ENCODE results near the gene MRTFB.

The MRTFB gene

DNA sequence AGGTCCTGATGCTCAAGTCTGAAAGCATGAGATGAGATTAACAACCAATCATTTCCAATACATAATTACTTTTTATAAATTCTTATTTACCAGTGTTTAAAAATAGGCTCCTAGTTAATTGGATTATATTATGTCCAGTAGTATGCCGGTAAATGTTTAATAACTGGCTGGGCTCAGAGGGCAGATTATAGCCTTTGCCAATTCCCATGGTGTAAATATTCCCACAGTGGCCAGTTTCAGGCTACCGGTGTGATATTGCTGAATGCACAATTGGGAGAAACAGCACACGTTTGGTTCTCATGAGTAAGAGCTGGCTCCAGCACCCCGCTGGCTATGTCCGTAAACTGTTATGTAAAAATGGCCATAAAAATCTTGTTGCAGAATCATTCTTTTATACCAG is 167.6 kb downstream of the MRTFB start:
- no peak for DNase-seq (ENCODE audit: low read depth)

- DNase-seq (ENCODE audit: low read depth): no peak
Observed at GRCh38 chr16:14239791-14240190, 168.7 kb downstream of the MRTFB start.

DNA sequence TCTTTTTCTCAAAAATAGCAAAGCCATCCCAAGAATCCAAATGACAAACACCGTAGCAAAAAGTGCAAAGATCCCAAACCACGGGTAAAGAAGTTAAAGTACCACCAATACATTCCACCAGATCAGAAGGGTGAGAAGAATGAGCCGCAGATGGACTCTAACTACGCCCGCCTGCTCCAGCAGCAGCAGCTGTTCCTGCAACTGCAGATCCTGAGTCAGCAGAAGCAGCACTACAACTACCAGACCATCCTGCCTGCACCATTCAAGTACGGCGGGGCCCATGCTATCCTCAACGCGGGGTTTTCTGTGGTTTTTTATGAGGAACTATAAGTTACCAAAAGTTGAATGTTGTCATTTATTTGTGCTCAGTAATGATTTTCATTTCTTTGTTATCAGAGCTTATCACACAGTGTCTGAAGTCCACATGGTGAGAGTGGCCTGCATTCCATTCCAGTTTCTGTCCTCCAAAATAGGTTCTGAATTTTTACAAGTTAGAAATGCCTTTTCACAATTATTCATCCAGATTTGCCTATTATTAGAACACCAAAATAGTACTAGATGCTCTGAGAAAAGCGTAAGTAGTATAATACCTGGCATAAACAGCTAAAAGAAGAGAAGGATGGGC is 169.2 kb downstream of the MRTFB start:
- DNase-seq (ENCODE audit: low read depth): no peak

GRCh38 chr16:14240964-14241363 is 169.8 kb downstream of the MRTFB start:
- DNase-seq (ENCODE audit: low read depth): no peak

DNA sequence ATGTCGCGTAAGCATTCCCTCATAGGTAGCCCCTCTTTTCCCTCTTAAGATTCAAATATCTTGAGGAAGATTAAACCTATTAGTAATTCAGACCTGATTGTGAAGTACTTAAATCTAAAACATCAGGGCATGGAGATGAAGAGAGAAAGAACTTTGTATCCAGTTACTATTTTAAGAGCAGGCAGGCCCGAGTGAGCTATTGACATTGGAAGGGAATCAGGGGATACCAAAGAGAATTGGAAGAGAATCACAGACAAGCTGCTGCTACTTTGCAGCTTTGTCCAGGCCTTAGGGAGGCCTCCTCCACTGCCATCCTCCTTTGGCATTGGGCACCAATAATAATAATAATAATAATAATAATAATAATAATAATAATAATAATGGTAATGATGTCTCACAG is 170.5 kb downstream of the MRTFB start:
- DNase-seq (ENCODE audit: low read depth): no peak

DNA sequence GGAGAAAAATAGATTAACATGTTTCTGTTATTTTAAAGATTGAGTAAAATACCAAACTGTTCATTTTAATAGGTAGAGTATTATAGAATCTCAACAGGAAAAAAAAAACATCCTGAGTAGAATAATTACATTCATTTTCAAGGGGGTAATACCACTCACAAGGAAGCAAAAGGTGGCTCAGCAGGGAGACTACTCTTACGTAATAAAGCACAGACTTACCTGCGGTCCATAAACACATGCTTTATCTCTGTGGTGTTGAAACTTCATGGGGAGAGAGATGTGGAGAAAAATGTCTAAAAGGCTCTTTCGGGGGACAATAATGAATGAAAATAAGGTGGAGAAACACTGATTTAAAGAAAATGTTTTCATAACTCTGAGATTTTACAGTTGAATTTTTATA is 171.7 kb downstream of the MRTFB start:
- no peak for DNase-seq (ENCODE audit: low read depth)

- DNase-seq (ENCODE audit: low read depth): no peak
Observed at GRCh38 chr16:14244196-14245010, 173.3 kb downstream of the MRTFB start.

GRCh38 chr16:14248791-14249190 is 177.7 kb downstream of the MRTFB start:
- DNase-seq (ENCODE audit: low read depth): no peak

DNA sequence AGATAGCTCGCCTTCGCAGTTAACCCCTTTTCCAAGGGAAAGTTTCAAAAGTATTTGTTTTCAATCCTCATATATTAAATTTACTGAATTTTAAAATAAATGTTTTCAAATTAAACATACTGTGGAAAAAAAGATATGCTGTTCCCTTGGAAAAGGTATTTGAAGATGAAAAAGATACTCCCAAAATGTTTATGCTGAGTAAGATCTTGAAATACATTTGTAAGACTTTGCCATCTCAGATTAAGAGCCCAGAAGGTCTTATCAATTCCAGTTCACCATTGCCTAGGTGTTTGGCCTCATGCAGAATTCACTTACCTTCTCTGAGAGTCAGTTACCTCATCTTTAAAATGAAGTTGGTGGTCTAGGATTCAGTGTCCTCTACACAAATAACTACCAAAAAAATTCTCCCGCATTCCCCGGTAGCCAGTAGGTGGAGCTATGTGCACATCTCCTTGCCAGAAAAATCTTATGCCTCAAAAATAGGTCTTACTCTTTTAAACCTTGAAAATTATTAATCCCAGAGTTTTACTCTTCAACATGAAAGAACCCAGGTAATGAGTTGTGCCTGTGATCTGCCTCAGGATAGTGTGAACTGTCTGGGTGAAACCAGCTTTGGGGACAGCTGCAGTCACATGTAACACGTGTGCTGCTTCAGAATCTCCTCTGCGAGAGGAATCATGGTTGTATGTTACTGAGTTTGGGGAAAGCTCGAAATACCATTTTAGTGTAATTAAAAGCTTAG is 178.3 kb downstream of the MRTFB start:
- DNase-seq (ENCODE audit: low read depth): peak; percentile 12

DNA sequence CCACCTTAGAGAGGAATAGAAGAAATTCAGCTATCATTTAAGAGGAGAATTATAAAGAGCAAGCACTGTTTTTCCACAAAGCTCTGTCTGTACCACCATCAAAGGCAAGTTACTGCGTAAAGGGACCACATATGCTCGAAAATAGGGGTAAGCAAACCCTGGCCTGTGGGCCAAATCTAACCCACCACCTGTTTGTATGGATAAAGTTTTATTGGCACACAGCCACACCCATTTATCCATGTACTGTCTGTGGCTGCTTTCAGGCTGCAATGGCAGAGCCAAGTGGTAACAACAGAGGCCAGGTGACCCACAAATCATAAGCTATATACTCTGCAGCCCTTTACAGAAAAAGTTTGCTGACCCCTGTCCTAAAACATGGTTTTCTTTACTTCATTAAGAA is 180.3 kb downstream of the MRTFB start:
- DNase-seq (ENCODE audit: low read depth): no peak

DNA sequence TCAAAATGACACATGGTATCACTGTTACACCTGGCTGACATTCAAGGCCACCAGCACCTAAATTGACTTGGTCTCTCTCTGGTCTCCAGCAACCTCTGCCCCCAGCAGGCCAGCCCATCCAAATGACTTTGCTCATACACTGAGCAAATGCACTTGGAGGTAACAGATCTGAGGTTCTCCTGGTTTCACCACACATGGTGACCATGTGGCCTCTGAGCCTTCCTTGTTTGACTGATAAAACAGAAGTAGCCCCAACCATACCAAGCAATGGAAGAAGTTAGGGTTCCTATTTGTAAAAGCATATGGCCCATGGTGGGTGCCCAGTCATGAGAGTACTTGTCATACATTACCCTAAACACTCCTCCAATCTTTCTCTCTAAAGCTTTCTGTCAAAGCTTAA is 181.7 kb downstream of the MRTFB start:
- DNase-seq (ENCODE audit: low read depth): no peak

GRCh38 chr16:14263011-14263410 is 191.9 kb downstream of the MRTFB start:
- DNase-seq (ENCODE audit: low read depth): no peak

DNA sequence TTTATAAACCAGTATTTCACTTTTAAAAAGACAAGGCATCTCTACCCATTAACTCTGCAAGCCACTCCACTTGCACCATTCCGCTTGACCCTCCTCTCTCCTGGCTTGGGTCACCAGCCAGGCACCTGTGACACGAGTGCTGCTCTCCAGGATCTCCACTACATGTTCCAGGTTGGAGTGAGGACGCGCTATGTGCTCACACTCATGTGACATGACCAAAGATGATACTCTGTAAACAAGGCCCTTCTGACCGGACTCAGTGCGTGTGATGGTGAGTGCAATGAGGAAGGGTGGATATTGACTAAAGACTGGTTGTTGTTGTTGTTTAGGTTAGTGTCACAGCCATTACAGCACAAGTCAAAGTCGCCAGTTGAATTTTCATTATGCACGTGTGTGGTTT is 192.7 kb downstream of the MRTFB start:
- DNase-seq (ENCODE audit: low read depth): no peak

- DNase-seq (ENCODE audit: low read depth): no peak
Observed at GRCh38 chr16:14264327-14264943, 193.3 kb downstream of the MRTFB start.

DNA sequence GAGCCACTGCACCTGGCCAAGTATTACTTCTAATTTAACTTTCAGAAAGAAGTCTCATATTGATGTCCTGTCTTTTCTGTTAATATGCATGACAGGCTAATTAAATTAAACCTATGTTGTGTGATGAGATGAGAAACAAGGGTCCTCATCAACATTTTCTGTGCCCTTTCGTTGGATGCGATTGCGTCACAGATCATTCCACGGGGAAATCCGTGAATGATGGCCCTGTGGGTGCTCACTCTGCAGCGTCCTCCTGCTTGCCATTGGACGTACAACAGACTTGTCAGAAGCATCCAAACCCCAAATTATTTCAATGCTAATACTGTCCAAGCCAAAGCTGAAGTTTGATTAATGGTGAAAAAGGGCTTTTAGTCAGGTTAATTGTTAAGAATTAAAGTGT is 197.0 kb downstream of the MRTFB start:
- no peak for DNase-seq (ENCODE audit: low read depth)

GRCh38 chr16:14275934-14276333 is 204.8 kb downstream of the MRTFB start:
- DNase-seq (ENCODE audit: low read depth): no peak

DNA sequence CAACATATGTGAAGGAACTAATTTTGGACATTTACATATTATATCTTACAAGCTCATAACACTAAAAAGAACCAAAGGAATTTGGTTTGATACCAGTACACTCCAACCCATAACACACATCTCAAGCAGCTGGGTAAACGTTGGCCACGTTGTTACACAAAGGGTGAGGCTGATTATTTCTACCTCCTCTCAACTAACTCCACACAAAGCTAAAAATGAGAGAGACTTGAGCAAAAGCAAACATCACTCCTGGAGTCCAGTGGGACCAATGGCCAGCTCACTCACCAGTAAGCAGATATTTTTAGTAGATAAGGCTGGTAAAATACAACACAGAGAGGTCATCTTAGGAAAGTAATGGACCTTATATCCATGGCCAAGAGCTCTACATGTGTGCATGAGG is 207.6 kb downstream of the MRTFB start:
- DNase-seq (ENCODE audit: low read depth): no peak

DNA sequence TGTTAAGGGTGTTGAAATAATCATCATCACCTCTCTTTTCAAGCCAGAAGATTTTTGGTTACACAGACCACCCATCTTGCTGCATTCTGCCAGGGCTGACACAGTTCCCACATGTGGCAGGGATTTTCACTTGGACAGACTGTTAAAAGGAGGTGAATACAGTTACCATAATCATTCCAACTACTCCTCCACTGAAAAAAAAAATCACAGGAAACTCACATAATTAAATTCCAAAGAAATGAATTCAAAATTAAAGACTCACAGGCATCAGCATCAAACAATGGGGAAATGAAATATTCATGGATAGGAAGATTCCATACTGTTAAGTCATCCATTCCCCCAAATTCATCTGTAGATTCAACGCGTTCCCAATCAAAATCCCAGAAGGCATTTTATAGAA is 209.4 kb downstream of the MRTFB start:
- DNase-seq (ENCODE audit: low read depth): no peak

DNA sequence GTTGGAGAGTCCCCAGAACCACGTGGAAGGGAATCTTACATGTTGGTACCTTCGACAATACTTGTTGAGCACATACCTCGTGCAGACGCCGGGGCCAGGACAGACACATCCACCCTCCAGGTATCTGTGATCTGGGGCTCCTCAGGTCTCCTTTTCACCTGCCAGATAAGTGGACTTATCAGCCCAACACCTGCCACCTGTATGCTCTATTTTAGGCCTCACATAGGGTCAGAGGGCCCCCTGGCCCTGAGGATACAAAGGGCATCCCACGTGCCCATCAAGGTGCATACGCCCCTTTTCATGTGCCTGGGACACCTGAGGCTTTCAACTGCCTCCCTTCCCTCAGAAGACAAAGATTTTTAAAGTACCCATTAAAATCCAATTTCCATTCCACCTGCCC is 212.7 kb downstream of the MRTFB start:
- DNase-seq (ENCODE audit: low read depth): no peak

GRCh38 chr16:14284371-14284770 is 213.3 kb downstream of the MRTFB start:
- DNase-seq (ENCODE audit: low read depth): no peak

DNA sequence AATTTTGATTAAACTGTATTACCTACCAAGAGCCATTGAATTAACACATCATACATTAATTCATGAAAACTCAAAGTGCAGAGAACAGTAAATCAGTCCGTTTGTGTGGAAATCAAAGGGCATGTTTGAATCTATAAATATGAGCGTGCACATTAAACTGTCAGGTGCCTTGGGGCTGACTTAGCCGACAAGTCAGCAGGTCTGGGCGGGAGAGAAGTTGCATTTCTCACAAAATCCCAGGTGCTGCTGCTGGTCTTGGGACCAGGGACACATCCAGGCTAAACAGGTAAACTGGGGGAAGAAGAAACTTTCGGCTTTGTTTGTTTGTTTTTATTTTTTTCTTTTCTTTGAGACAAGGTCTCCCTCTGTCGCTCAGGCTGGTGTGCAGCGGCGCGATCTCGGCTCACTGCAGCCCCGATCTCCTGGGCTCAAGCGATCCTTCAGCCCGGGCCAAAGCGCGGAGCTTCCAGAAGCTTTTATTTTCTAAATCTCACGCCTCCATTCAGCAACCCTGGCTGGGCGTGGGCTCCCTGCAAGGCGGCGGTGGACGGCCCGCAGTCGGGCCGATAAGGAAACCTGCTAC is 213.9 kb downstream of the MRTFB start:
- DNase-seq (ENCODE audit: low read depth): no peak
